ENCODE results near the gene BCO2. TPM values are rescaled to one million over a fixed set of nuclear protein-coding genes. Genes with fewer than 3 reads are reported as not detected.

BCO2 gene
- total RNA-seq, 1 experiment from 2014 or later: 1.0 TPM

GRCh38 chr11:112249871-112250610 is 74.7 kb downstream of the BCO2 start:
- DNase-seq (ENCODE audit: low read depth): peak; percentile 51

- DNase-seq (ENCODE audit: low read depth): peak; percentile 32
Observed at GRCh38 chr11:112253605-112254242, 78.4 kb downstream of the BCO2 start.

- peak; percentile 83 for DNase-seq (ENCODE audit: low read depth)
Observed at GRCh38 chr11:112255067-112255720, 79.9 kb downstream of the BCO2 start.

GRCh38 chr11:112260490-112260889 is 85.2 kb downstream of the BCO2 start, which contains the start of gene PLET1:
TSS of gene PLET1 (minus strand) at chr11:112260860. CDS start at chr11:112260589, 271 bp downstream.
- no peak for DNase-seq (ENCODE audit: low read depth)

GRCh38 chr11:112265659-112266409 is 90.5 kb downstream of the BCO2 start:
- DNase-seq (ENCODE audit: low read depth): peak; percentile 15

GRCh38 chr11:112266410-112266778 is 91.1 kb downstream of the BCO2 start:
- DNase-seq (ENCODE audit: low read depth): no peak

- DNase-seq (ENCODE audit: low read depth): no peak
Observed at GRCh38 chr11:112267188-112267591, 91.9 kb downstream of the BCO2 start.

GRCh38 chr11:112268406-112268805 is 93.1 kb downstream of the BCO2 start:
- DNase-seq (ENCODE audit: low read depth): no peak

Other genes starting within 250 kb of the BCO2 start
- 13.7 and 19.0 TPM in 2 replicates for gene DIXDC1, start 238.2 kb upstream of the BCO2 start, total RNA-seq (2014; rRNA removed; shearing (Covaris generic))
- gene DLAT, start 150.1 kb upstream of the BCO2 start, total RNA-seq (2014; rRNA removed; shearing (Covaris generic)): 32.0 and 45.7 TPM in 2 replicates
- 1.4 and 1.9 TPM in 2 replicates for gene PIH1D2, start 101.5 kb upstream of the BCO2 start, total RNA-seq (2014; rRNA removed; shearing (Covaris generic))
- gene NKAPD1, start 101.2 kb upstream of the BCO2 start, total RNA-seq (2014; rRNA removed; shearing (Covaris generic)): 26.1 and 29.8 TPM in 2 replicates
- gene TIMM8B, start 88.8 kb upstream of the BCO2 start, total RNA-seq (2014; rRNA removed; shearing (Covaris generic)): 77.2 and 89.5 TPM in 2 replicates
- 205 and 225 TPM in 2 replicates for gene SDHD, start 88.6 kb upstream of the BCO2 start, total RNA-seq (2014; rRNA removed; shearing (Covaris generic))
- gene IL18, start 11.4 kb upstream of the BCO2 start, total RNA-seq (2014; rRNA removed; shearing (Covaris generic)): 0.64 and 1.3 TPM in 2 replicates
- 0.22 TPM in 1 of 2 replicates, not detected in the other for gene TEX12, start 8.1 kb upstream of the BCO2 start, total RNA-seq (2014; rRNA removed; shearing (Covaris generic))
- 60.6 and 86.9 TPM in 2 replicates for gene PTS, start 50.9 kb downstream of the BCO2 start, total RNA-seq (2014; rRNA removed; shearing (Covaris generic))
- not detected in 2 replicates for gene PLET1, start 85.3 kb downstream of the BCO2 start, total RNA-seq (2014; rRNA removed; shearing (Covaris generic))

Measured in M059J (cell line).